H1 (cell line): Measurements from ENCODE around the gene DAPK1.

Experiments
- ATF2 ChIP-seq: IDR thresholded peaks from 2 replicates; pipeline ENCODE4 v1.6.1; 2012; ENCODE audit warnings: low read length, inconsistent platforms
- JUND ChIP-seq: IDR thresholded peaks from 2 replicates; pipeline ENCODE4 v1.6.1; 2011; ENCODE audit warnings: mild to moderate bottlenecking, improper control_type of control experiment, low read length
- SAP30 ChIP-seq: fragments of 300-600 bp; sonication (generic); IDR thresholded peaks from 2 replicates; pipeline ENCODE4 v1.7.1; 2012; ENCODE audit warnings: low read length, moderate library complexity, mild to moderate bottlenecking, inconsistent platforms; ENCODE audit not compliant: insufficient read depth, insufficient replicate concordance
- SIN3A ChIP-seq, 2 experiments: IDR thresholded peaks in 1 of 2; conservative IDR thresholded peaks in 1 of 2; 2 replicates each; pipeline ENCODE4 v1.6.1; 2011 to 2012; ENCODE audit warnings: low read length in 2 of 2, improper control_type of control experiment in 1 of 2, low read depth in 1 of 2, mild to moderate bottlenecking in 1 of 2

DNA sequence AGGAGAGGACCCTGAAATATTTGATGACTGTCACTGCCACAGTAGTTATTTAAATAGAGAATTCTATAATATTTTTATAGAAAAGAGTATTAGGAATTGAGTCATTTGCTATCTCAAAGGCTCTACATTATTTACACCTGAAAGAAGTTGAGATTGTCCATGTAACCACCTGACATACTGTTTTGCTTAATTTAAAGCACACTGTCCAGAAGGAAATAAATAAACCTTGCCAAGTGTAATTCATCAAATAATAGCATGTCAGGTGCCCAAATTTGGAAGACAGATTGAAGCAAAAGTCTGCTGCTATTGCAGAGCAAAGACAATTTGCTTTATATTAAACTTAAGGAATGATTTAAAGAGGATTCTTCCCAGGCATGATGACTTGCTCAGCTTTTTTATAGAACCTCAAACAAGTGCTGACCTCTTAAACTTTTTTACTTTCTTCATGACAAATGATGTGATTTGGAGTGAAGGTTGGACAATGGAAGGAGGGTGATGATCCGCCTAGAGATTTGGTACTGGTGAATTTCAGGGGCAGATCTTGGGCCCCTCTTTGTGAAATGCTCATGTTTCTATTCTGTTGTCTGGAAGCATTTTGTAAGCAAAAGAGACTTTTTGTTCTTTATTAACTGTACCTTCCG lies 65.0 kb downstream of the DAPK1 start:
- no peak for TF ChIP-seq ATF2
- TF ChIP-seq JUND, result no peak
- no peak for TF ChIP-seq SIN3A (conservative IDR thresholded peaks at IDR 0.05 in 1 of 2, IDR thresholded peaks at IDR 0.05 in 1 of 2; ENCODE audit: low read depth in 1 of 2, low read length in 2 of 2)
- no peak for TF ChIP-seq SAP30
